HepG2 (cell line): ENCODE data around the gene TPX2. TPM values are rescaled to one million over a fixed set of nuclear protein-coding genes. Genes with fewer than 3 reads are reported as not detected.

Experiments
- ATAD3A ChIP-seq: sonication (generic); formaldehyde crosslinking; IDR thresholded peaks from 2 replicates; pipeline ENCODE4 v1.4.0; 2020; ENCODE audit warnings: missing genetic modification reagents
- EED ChIP-seq: sonication (generic); formaldehyde crosslinking; IDR thresholded peaks from 2 replicates; pipeline ENCODE4 v1.5.0; 2020; ENCODE audit warnings: mild to moderate bottlenecking, missing genetic modification reagents
- FOXK1 ChIP-seq: sonication (generic); formaldehyde crosslinking; IDR thresholded peaks from 2 replicates; pipeline ENCODE4 v1.4.0; 2020; ENCODE audit warnings: low read depth, missing genetic modification reagents, borderline replicate concordance
- HES4 ChIP-seq: sonication (generic); formaldehyde crosslinking; IDR thresholded peaks from 2 replicates; pipeline ENCODE4 v1.9.0; 2021; ENCODE audit warnings: mild to moderate bottlenecking, missing genetic modification reagents, borderline replicate concordance
- MEIS1 ChIP-seq: sonication (generic); formaldehyde crosslinking; IDR thresholded peaks from 2 replicates; pipeline ENCODE4 v1.9.0; 2021; ENCODE audit warnings: mild to moderate bottlenecking, missing genetic modification reagents, moderate library complexity, borderline replicate concordance
- SSRP1 ChIP-seq: IDR thresholded peaks from 2 replicates; pipeline ENCODE4 v1.6.1; 2016; ENCODE audit warnings: control low read depth
- ZNF432 ChIP-seq: sonication (generic); formaldehyde crosslinking; IDR thresholded peaks from 2 replicates; pipeline ENCODE4 v1.5.0; 2020; ENCODE audit warnings: missing genetic modification reagents, mild to moderate bottlenecking, borderline replicate concordance
- ZNF484 ChIP-seq: sonication (generic); formaldehyde crosslinking; IDR thresholded peaks from 2 replicates; pipeline ENCODE4 v1.5.1; 2020; ENCODE audit warnings: mild to moderate bottlenecking, low read depth, missing genetic modification reagents, borderline replicate concordance
- ZNF768 ChIP-seq: sonication (generic); formaldehyde crosslinking; IDR thresholded peaks from 2 replicates; pipeline ENCODE4 v1.4.0; 2020; ENCODE audit warnings: missing genetic modification reagents
- polyA plus RNA-seq, 8 experiments: library from polyadenylated mRNA; depleted of rRNA in 3 of 8; stranded (reverse) in 7 of 8; unstranded in 1 of 8; fragments of >200 nt; fragmentation: Illumina TruSeq in 4 of 8; extraction: Trizol in 4 of 8; gene quantifications; 2 replicates each; pipeline versions ENCODE4 v1.2.1 to v1.2.3, GENCODE V29; 2011 to 2016; ENCODE audit warnings: low read depth in 4 of 8, missing spikeins in 1 of 8, mixed read lengths in 1 of 8; ENCODE audit not compliant: insufficient read depth in 1 of 8
- total RNA-seq, 5 experiments: library from RNA; depleted of rRNA; stranded (reverse); fragments of >200 nt; fragmentation: Illumina TruSeq; extraction: Trizol; gene quantifications; 2 replicates each; pipeline ENCODE4 v1.2.3, GENCODE V29; 2016; ENCODE audit warnings: low read depth in 1 of 5
- TF ChIP-seq, protein P1 (sequence below): sonication (generic); formaldehyde crosslinking; IDR thresholded peaks from 2 replicates; pipeline ENCODE4 v1.4.0; 2020; ENCODE audit warnings: missing genetic modification reagents, mild to moderate bottlenecking, borderline replicate concordance

Gene TPX2
- total and polyA plus RNA-seq, 2 of the 13 experiments (the other 11 are each of a cell fraction or from before 2014, with no cell fraction given), result 34.3 to 124 TPM

DNA sequence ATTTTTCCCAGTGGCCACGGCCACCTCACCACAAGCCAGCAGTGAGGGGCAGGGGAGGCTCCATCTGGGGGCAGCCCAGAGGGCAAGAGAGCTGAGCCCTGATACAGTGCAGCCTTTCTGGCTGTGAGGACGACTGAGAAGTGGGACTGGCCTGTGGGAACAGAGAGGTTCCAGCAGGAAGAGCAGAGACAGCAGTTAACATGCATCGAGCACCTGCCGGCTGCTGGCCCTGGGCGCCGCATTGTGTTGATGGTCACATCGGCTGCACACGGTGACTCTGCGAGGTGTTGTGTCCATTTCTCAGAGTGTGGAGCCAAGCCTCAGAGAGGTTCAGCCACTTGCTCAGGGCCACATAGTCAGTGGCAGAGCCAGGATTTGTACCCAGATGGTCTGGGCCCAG, 96.5 kb downstream of the TPX2 start (continued):
- TF ChIP-seq, protein P1, sequence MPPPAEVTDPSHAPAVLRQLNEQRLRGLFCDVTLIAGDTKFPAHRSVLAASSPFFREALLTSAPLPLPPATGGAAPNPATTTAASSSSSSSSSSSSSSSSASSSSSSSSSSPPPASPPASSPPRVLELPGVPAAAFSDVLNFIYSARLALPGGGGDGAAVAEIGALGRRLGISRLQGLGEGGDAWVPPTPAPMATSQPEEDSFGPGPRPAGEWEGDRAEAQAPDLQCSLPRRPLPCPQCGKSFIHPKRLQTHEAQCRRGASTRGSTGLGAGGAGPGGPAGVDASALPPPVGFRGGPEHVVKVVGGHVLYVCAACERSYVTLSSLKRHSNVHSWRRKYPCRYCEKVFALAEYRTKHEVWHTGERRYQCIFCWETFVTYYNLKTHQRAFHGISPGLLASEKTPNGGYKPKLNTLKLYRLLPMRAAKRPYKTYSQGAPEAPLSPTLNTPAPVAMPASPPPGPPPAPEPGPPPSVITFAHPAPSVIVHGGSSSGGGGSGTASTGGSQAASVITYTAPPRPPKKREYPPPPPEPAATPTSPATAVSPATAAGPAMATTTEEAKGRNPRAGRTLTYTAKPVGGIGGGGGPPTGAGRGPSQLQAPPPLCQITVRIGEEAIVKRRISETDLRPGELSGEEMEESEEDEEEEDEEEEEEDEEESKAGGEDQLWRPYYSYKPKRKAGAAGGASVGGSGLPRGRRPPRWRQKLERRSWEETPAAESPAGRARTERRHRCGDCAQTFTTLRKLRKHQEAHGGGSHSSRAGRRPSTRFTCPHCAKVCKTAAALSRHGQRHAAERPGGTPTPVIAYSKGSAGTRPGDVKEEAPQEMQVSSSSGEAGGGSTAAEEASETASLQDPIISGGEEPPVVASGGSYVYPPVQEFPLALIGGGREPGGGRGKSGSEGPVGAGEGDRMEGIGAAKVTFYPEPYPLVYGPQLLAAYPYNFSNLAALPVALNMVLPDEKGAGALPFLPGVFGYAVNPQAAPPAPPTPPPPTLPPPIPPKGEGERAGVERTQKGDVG (CRISPR knock-in tag), result no peak
- TF ChIP-seq FOXK1 (CRISPR knock-in tag) (peak; percentile 1; the same call in 1 of the 2 replicates), EED (CRISPR knock-in tag) (0 out of 2 replicates have a peak, but pooled peaks have one; percentile 34), ATAD3A (CRISPR knock-in tag) (0 out of 2 replicates have a peak, but pooled peaks have one; percentile 9), HES4 (CRISPR knock-in tag) (0 out of 2 replicates have a peak, but pooled peaks have one; percentile 25), ZNF768 (peak; percentile 93), MEIS1 (no peak), ZNF484 (CRISPR knock-in tag) (no peak), ZNF432 (peak; percentile 46; the same call in 1 of the 2 replicates), SSRP1 (CRISPR knock-in tag) (no peak)
